ENCODE measurements around the gene FMN2. TPM values are rescaled to one million over a fixed set of nuclear protein-coding genes. Genes with fewer than 3 reads are reported as not detected.

FMN2 gene
- total RNA-seq, 1 experiment from 2014 or later = 0.59 TPM

GRCh38 chr1:240341365-240342250 is 249.9 kb downstream of the FMN2 start:
- Histone ChIP-seq H4K5ac (ENCODE audit: insufficient read length, low read depth, low read length) (no peak overlapping the region), H3K4ac (ENCODE audit: low read depth, low read length) (no peak overlapping the region), H3K14ac (ENCODE audit: insufficient read depth, low read length) (no peak overlapping the region), H2AFZ (ENCODE audit: low read length) (no peak overlapping the region), H3K18ac (ENCODE audit: insufficient read length, low read depth, low read length) (no peak overlapping the region), H3K4me2 (ENCODE audit: insufficient read depth, insufficient read length, low read length) (no peak overlapping the region), H3K79me1 (ENCODE audit: insufficient read depth, low read depth, low read length, poor library complexity, severe bottlenecking) (no peaks in the 10 kb centered on the region), H3K56ac (ENCODE audit: insufficient read length, low read depth, low read length) (no peak overlapping the region), H3K27ac (ENCODE audit: insufficient read length, low read depth, low read length) (no peak overlapping the region), H3K79me2 (ENCODE audit: insufficient read depth, low read length) (no peaks in the 10 kb centered on the region), H2BK120ac (ENCODE audit: low read depth, low read length, poor library complexity, severe bottlenecking) (no peak overlapping the region), H2BK15ac (ENCODE audit: low read depth, low read length) (no peak overlapping the region), H3K9ac (ENCODE audit: extremely low read depth, insufficient read length, low read length) (no peak overlapping the region), H2BK20ac (ENCODE audit: low read depth, low read length, poor library complexity, severe bottlenecking) (no peak overlapping the region), H4K8ac (replicated peaks; ENCODE audit: insufficient read length, low read depth, low read length) (no peak overlapping the region), H3K4me1 (ENCODE audit: insufficient read depth, low read length) (no peaks in the 10 kb centered on the region), H4K20me1 (ENCODE audit: control insufficient read depth, insufficient read depth, insufficient read length) (no peaks in the 10 kb centered on the region), H2BK12ac (ENCODE audit: insufficient read length, low read depth, low read length) (no peak overlapping the region), H3T11ph (ENCODE audit: low read length) (no peak overlapping the region), H3K23ac (ENCODE audit: insufficient read length, low read depth, low read length) (no peak overlapping the region), H3K23me2 (ENCODE audit: insufficient read length, low read depth, low read length, poor library complexity, severe bottlenecking) (no peaks in the 10 kb centered on the region), H2BK5ac (ENCODE audit: insufficient read length, low read length) (no peak overlapping the region), H3K9me3 (ENCODE audit: control insufficient read depth, low read depth, low read length) (no peaks in the 10 kb centered on the region), H4K91ac (ENCODE audit: insufficient read length, low read depth, low read length) (no peak overlapping the region), H3K27me3 (ENCODE audit: insufficient read depth, low read length) (no peaks in the 10 kb centered on the region), H2AK5ac (ENCODE audit: insufficient read length, low read length) (no peak overlapping the region)
- no CpG with 5 or more reads among the region's 6 CpGs for WGBS (ENCODE audit: extremely low coverage, insufficient read length, low lambda C conversion rate)
- TF ChIP-seq CTCF (conservative IDR thresholded peaks at IDR 0.05) = no peak
- peaks cover 0 to 4% of the 10 kb centered on the region in 2 experiments; a peak in 1 of 4 replicates for H3K4me1 Mint-ChIP-seq
- H3K4me3 Mint-ChIP-seq = no peak overlapping the region
- H3K36me3 Mint-ChIP-seq (ENCODE audit: insufficient read depth in 1 of 3, low read depth in 3 of 3) = no peaks in the 10 kb centered on the region
- no peaks in the 10 kb centered on the region for H3K27me3 Mint-ChIP-seq (ENCODE audit: low read depth)
- no peaks in the 10 kb centered on the region; a peak in 1 of 5 replicates for H3K9me3 Mint-ChIP-seq
- H3K27ac Mint-ChIP-seq = no peak overlapping the region; a peak in 1 of 7 replicates
- no peak for DNase-seq
